IMR-90 (cell line): ENCODE results near the gene HOMER3. TPM values are rescaled to one million over a fixed set of nuclear protein-coding genes. Genes with fewer than 3 reads are reported as not detected.

ENCODE experiments used
- ATAC-seq: fragments of 200-7000 bp; cut with Tn5 transposase; 2 replicates; pipeline ENCODE4 v1.9.1; 2020; ENCODE audit warnings: low read depth, mild to moderate bottlenecking, moderate library complexity
- BruUV-seq: library from RNA; stranded (reverse); fragments of 400-500 nt; replicated peaks from 2 replicates; lab custom pipeline; 2021; lab: Mats Ljungman, UMichigan
- CTCF ChIA-PET: fragments of 300-600 bp; formaldehyde crosslinking; extraction: SDS; loops from one replicate; lab custom pipeline; 2021; ENCODE audit warnings: antibody characterized with exemption; lab: Yijun Ruan, JAX
- POLR2A ChIA-PET: fragments of 300-600 bp; sonication (Branson Sonifier 250); formaldehyde crosslinking; loops from one replicate; lab custom pipeline; 2022; ENCODE audit warnings: antibody characterized with exemption; ENCODE audit not compliant: unreplicated experiment; lab: Charles Lee
- DNase-seq: peaks from one replicate; pipeline ENCODE4 v3.0.0; 2013
- H2AFZ ChIP-seq: replicated peaks from 2 replicates; pipeline ENCODE3; 2013; ENCODE audit warnings: low read length, mild to moderate bottlenecking; ENCODE audit not compliant: poor library complexity
- H2AK5ac ChIP-seq: 2 replicates; pipeline ENCODE4 v1.6.1; 2013; ENCODE audit warnings: low read depth, low read length, inconsistent platforms
- H2AK9ac ChIP-seq: replicated peaks from 2 replicates; pipeline ENCODE3; 2013; ENCODE audit warnings: mild to moderate bottlenecking, low read depth, low read length, moderate library complexity; ENCODE audit not compliant: poor library complexity
- H2BK120ac ChIP-seq: 2 replicates; pipeline ENCODE4 v1.6.1; 2013; ENCODE audit warnings: low read depth, low read length, inconsistent platforms
- H2BK15ac ChIP-seq: 3 replicates; pipeline ENCODE4 v1.6.1; 2013; ENCODE audit warnings: low read depth, low read length, inconsistent platforms
- H2BK20ac ChIP-seq: 2 replicates; pipeline ENCODE4 v1.6.1; 2013; ENCODE audit warnings: low read depth, mild to moderate bottlenecking, inconsistent platforms, low read length, moderate library complexity
- H2BK5ac ChIP-seq: 2 replicates; pipeline ENCODE4 v1.6.1; 2013; ENCODE audit warnings: mild to moderate bottlenecking, low read depth, low read length, inconsistent platforms; ENCODE audit not compliant: poor library complexity, severe bottlenecking
- H3K14ac ChIP-seq: replicated peaks from 2 replicates; pipeline ENCODE4 v1.6.1; 2013; ENCODE audit warnings: low read depth, low read length, inconsistent platforms
- H3K18ac ChIP-seq: 2 replicates; pipeline ENCODE4 v1.6.1; 2013; ENCODE audit warnings: low read depth, low read length, control low read depth
- H3K23ac ChIP-seq: 2 replicates; pipeline ENCODE4 v1.6.1; 2013; ENCODE audit warnings: low read depth, low read length, inconsistent platforms
- H3K27ac ChIP-seq: 2 replicates; pipeline ENCODE4 v1.5.1; 2013; ENCODE audit warnings: mild to moderate bottlenecking, control low read depth, low read length; ENCODE audit not compliant: insufficient read depth
- H3K27me3 ChIP-seq: 2 replicates; pipeline ENCODE4 v1.6.1; 2013; ENCODE audit warnings: low read length; ENCODE audit not compliant: control insufficient read depth, insufficient read depth
- H3K36me3 ChIP-seq: 2 replicates; pipeline ENCODE4 v1.6.1; 2013; ENCODE audit warnings: low read length, mixed read lengths; ENCODE audit not compliant: control insufficient read depth, insufficient read depth
- H3K4ac ChIP-seq: 2 replicates; pipeline ENCODE4 v1.6.1; 2013; ENCODE audit warnings: low read depth, low read length, inconsistent platforms
- H3K4me1 ChIP-seq: 2 replicates; pipeline ENCODE4 v1.6.1; 2013; ENCODE audit warnings: low read length, mixed read lengths; ENCODE audit not compliant: control insufficient read depth, insufficient read depth
- H3K4me2 ChIP-seq: 2 replicates; pipeline ENCODE4 v1.6.1; 2013; ENCODE audit warnings: low read depth, mild to moderate bottlenecking, control low read depth, low read length, moderate library complexity
- H3K4me3 ChIP-seq: 2 replicates; pipeline ENCODE4 v1.5.1; 2013; ENCODE audit warnings: low read depth, mild to moderate bottlenecking, control low read depth, low read length, moderate library complexity; ENCODE audit not compliant: insufficient read depth
- H3K56ac ChIP-seq: 2 replicates; pipeline ENCODE4 v1.6.1; 2013; ENCODE audit warnings: low read length, inconsistent platforms; ENCODE audit not compliant: insufficient read depth; ENCODE audit errors: extremely low read depth
- H3K79me1 ChIP-seq, 2 experiments: 2 replicates each; pipeline ENCODE4 v1.6.1; 2013; ENCODE audit warnings: low read length in 2 of 2, inconsistent platforms in 1 of 2, low read depth in 1 of 2
- H3K9ac ChIP-seq: 2 replicates; pipeline ENCODE4 v1.6.1; 2013; ENCODE audit warnings: low read depth, low read length, control low read depth
- H3K9me1 ChIP-seq: 2 replicates; pipeline ENCODE4 v1.6.1; 2013; ENCODE audit warnings: low read length, inconsistent platforms; ENCODE audit not compliant: insufficient read depth
- H3K9me3 ChIP-seq: 2 replicates; pipeline ENCODE4 v1.6.1; 2013; ENCODE audit warnings: low read length; ENCODE audit not compliant: control insufficient read depth, insufficient read depth
- H4K20me1 ChIP-seq: 2 replicates; pipeline ENCODE4 v1.6.1; 2013; ENCODE audit warnings: low read length, inconsistent platforms; ENCODE audit not compliant: insufficient read depth
- H4K5ac ChIP-seq: 2 replicates; pipeline ENCODE4 v1.6.1; 2013; ENCODE audit warnings: mild to moderate bottlenecking, low read depth, low read length, control low read depth
- H4K8ac ChIP-seq, 2 experiments: 2 replicates each; pipeline ENCODE4 v1.6.1; 2013; ENCODE audit warnings: low read depth in 2 of 2, low read length in 2 of 2, control low read depth in 1 of 2, inconsistent platforms in 1 of 2
- H4K91ac ChIP-seq: 2 replicates; pipeline ENCODE4 v1.6.1; 2013; ENCODE audit warnings: low read depth, low read length, inconsistent platforms; ENCODE audit not compliant: insufficient read depth
- NFE2L2 ChIP-seq: fragments of 150-350 bp; IDR thresholded peaks from 2 replicates; pipeline ENCODE4 v1.6.1; 2016; ENCODE audit warnings: low read depth, mild to moderate bottlenecking, low read length
- RAD21 ChIP-seq: IDR thresholded peaks from 2 replicates; pipeline ENCODE4 v1.6.1; 2012; ENCODE audit warnings: low read length, improper control_type of control experiment
- WGBS, 2 experiments: methylation state at CpG; one replicate each; pipeline versions ENCODE4 v1.1.5 to v1.1.7; 2013; ENCODE audit warnings: missing lambda C conversion rate in 2 of 2; ENCODE audit not compliant: insufficient read length in 1 of 2; ENCODE audit errors: extremely low coverage in 2 of 2; 5-methylcytosine and 5-hydroxymethylcytosine counted together
- dilution Hi-C: fragments of 300-500 bp; cut with HindIII; formaldehyde crosslinking; loops from one replicate; pipeline ENCODE4 v1.14.3; 2018; ENCODE audit warnings: low sequenced_read_pairs; ENCODE audit not compliant: unreplicated experiment
- in situ Hi-C: fragments of 300-500 bp; cut with MboI; formaldehyde crosslinking; loops from 3 replicates; pipeline ENCODE4 v1.14.3; 2019; ENCODE audit warnings: low sequenced_read_pairs, inconsistent platforms, mixed read lengths
- intact Hi-C: fragments of 100-400 bp; cut with micrococcal nuclease; formaldehyde crosslinking; loops from 2 replicates; pipeline ENCODE4 v1.10.0; 2022
- polyA plus RNA-seq, 3 experiments: library from polyadenylated mRNA; depleted of rRNA; stranded (reverse); fragments of >200 nt; gene quantifications; 2 replicates each; pipeline ENCODE4 v1.2.3, GENCODE V29; 2012; ENCODE audit warnings: low replicate concordance in 1 of 3
- total RNA-seq: library from RNA; depleted of rRNA; stranded (reverse); fragments of >200 nt; gene quantifications from 2 replicates; pipeline ENCODE4 v1.2.3, GENCODE V29; 2012

HOMER3 gene
- total and polyA plus RNA-seq, 2 of the 4 experiments (the other 2 are of a cell fraction): 53.4 to 77.0 TPM

DNA sequence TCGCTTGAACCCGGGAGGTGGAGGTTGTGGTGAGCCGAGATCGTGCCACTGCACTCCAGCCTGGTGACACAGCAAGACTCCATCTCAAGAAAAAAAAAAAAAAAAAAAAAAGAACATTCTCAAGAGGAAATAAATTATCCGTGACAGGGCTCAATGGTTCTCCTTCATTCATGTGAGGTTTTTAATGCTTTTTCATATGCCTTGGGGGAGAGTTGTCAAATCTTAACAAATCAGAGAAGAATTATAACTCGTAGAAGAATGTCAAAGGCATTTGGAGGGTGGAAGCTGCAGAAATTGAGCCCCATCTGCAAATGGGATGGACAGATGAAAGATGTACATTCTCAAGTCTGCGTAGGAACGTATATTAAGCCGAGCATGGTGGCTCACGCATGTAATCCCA lies 34.9 kb upstream of the HOMER3 start:
- Histone ChIP-seq H3K4me3 (no peak overlapping the region), H2BK120ac (no peak overlapping the region), H3K9me1 (no peaks in the 10 kb centered on the region), H3K27me3 (no peaks in the 10 kb centered on the region), H4K20me1 (no peaks in the 10 kb centered on the region), H3K56ac (no peak overlapping the region), H4K91ac (no peak overlapping the region), H3K4ac (no peak overlapping the region), H3K14ac (no peak overlapping the region), H4K5ac (no peak overlapping the region), H3K4me2 (no peak overlapping the region), H3K79me1 (no peaks in the 10 kb centered on the region), H4K8ac (no peak overlapping the region), H3K18ac (no peak overlapping the region), H3K27ac (no peak overlapping the region), H2BK5ac (no peak overlapping the region), H3K23ac (no peak overlapping the region), H2AK9ac (no peak overlapping the region), H2BK15ac (no peak overlapping the region), H3K36me3 (no peaks in the 10 kb centered on the region), H3K9ac (no peak overlapping the region), H3K4me1 (peaks cover 6% of the 10 kb centered on the region), H2AK5ac (no peak overlapping the region), H2AFZ (no peak overlapping the region), H3K9me3 (no peaks in the 10 kb centered on the region), H2BK20ac (no peak overlapping the region)
- POLR2A ChIA-PET: no interaction called here
- intact Hi-C loops: no loop called here
- CTCF ChIA-PET: interaction anchor here (0.7 kb wide), 1 partner anchor 15 kb away, joined by 3 read pairs; no protein-coding TSS in a partner anchor
- DNase-seq (no peak), ATAC-seq (no peak)
- no peak for TF ChIP-seq NFE2L2
- TF ChIP-seq RAD21: no peak
- no TSS peak for BruUV-seq
- in situ Hi-C loops: no loop called here
- 95% methylated on average over 5 of the region's 10 CpGs; no CpG with 5 or more reads in 1 of the 2 experiments for WGBS, 2 experiments
- dilution Hi-C loops: no loop called here
